Activated CD8-positive, alpha-beta memory T cell treated with anti-CD3 and anti-CD28 coated beads for 36 hours (primary cell): ENCODE data around the gene DNAH2. TPM values are rescaled to one million over a fixed set of nuclear protein-coding genes. Genes with fewer than 3 reads are reported as not detected.

ENCODE experiments used
- CTCF ChIA-PET: fragments of 350-600 bp; sonication (Branson Sonifier 250); formaldehyde crosslinking; loops from one replicate; lab custom pipeline; 2021; ENCODE audit warnings: antibody characterized with exemption; lab: Charles Lee
- POLR2A ChIA-PET: fragments of 350-600 bp; sonication (Branson Sonifier 250); formaldehyde crosslinking; loops from one replicate; lab custom pipeline; 2021; ENCODE audit warnings: antibody characterized with exemption; lab: Charles Lee
- total RNA-seq, 2 experiments: library from RNA; stranded (reverse); gene quantifications; one replicate each; pipeline ENCODE4 v1.2.3, GENCODE V29; 2021

Gene DNAH2
- total RNA-seq, 2 experiments from 2014 or later = 0.10 to 0.23 TPM

DNA sequence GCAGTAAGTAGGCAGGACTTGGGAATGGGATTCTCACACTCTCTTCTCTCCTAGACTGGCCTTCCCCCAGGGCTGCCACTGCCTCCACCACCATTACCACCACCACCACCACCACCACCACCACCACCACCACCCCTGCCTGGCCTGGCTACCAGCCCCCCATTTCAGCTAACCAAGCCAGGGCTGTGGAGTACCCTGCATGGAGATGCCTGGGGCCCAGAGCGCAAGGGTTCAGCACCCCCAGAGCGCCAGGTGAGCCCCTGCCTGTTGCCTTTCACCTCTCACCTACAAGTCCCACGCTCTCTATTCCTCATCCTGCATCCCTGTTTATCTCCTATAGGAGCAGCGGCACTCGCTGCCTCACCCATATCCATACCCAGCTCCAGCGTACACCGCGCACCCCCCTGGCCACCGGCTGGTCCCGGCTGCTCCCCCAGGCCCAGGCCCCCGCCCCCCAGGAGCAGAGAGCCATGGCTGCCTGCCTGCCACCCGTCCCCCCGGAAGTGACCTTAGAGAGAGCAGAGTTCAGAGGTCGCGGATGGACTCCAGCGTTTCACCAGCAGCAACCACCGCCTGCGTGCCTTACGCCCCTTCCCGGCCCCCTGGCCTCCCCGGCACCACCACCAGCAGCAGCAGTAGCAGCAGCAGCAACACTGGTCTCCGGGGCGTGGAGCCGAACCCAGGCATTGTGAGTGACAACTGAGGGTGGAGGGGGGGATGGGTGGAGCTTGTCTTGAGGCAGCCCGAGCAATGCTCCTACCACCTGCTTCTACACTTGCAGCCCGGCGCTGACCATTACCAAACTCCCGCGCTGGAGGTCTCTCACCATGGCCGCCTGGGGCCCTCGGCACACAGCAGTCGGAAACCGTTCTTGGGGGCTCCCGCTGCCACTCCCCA is 129.5 kb downstream of the DNAH2 start:
- ChIA-PET CTCF (interaction anchor here (0.8 to 4.9 kb wide), 5 partner anchors 9 to 143 kb away, joined by 3 to 34 read pairs (median 5); partner anchors contain the start of genes CYB5D1, KDM6B and NAA38), POLR2A (interaction anchor here (0.6 kb wide), 1 partner anchor 345 kb away, joined by 4 read pairs; no protein-coding TSS in a partner anchor)

DNA sequence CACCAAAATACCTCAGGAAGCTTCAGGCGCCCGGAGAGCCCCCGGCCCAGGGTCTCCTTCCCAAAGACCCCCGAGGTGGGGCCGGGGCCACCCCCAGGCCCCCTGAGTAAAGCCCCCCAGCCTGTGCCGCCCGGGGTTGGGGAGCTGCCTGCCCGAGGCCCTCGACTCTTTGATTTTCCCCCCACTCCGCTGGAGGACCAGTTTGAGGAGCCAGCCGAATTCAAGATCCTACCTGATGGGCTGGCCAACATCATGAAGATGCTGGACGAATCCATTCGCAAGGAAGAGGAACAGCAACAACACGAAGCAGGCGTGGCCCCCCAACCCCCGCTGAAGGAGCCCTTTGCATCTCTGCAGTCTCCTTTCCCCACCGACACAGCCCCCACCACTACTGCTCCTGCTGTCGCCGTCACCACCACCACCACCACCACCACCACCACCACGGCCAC is 130.6 kb downstream of the DNAH2 start:
- ChIA-PET CTCF (interaction anchor here (1.2 to 4.9 kb wide), 3 partner anchors 9 to 142 kb away, joined by 3 to 34 read pairs (median 5); partner anchors contain the start of genes CYB5D1, KDM6B and NAA38), POLR2A (no interaction called here)

DNA sequence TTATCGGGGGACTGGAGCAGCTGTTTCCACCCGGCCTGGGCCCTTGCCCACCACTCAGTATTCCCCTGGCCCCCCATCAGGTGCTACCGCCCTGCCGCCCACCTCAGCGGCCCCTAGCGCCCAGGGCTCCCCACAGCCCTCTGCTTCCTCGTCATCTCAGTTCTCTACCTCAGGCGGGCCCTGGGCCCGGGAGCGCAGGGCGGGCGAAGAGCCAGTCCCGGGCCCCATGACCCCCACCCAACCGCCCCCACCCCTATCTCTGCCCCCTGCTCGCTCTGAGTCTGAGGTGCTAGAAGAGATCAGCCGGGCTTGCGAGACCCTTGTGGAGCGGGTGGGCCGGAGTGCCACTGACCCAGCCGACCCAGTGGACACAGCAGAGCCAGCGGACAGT is 131.2 kb downstream of the DNAH2 start:
- ChIA-PET CTCF (interaction anchor here (4.9 kb wide), 1 partner anchor 14 kb away, joined by 34 read pairs; the partner anchor contains the start of gene KDM6B), POLR2A (no interaction called here)

DNA sequence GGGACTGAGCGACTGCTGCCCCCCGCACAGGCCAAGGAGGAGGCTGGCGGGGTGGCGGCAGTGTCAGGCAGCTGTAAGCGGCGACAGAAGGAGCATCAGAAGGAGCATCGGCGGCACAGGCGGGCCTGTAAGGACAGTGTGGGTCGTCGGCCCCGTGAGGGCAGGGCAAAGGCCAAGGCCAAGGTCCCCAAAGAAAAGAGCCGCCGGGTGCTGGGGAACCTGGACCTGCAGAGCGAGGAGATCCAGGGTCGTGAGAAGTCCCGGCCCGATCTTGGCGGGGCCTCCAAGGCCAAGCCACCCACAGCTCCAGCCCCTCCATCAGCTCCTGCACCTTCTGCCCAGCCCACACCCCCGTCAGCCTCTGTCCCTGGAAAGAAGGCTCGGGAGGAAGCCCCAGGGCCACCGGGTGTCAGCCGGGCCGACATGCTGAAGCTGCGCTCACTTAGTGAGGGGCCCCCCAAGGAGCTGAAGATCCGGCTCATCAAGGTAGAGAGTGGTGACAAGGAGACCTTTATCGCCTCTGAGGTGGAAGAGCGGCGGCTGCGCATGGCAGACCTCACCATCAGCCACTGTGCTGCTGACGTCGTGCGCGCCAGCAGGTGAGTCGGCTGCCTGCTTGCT is 131.7 kb downstream of the DNAH2 start:
- POLR2A ChIA-PET = interaction anchor here (0.6 kb wide), 1 partner anchor 20 kb away, joined by 3 read pairs; no protein-coding TSS in a partner anchor
- CTCF ChIA-PET = interaction anchor here (4.9 kb wide), 1 partner anchor 15 kb away, joined by 34 read pairs; the partner anchor contains the start of gene KDM6B

DNA sequence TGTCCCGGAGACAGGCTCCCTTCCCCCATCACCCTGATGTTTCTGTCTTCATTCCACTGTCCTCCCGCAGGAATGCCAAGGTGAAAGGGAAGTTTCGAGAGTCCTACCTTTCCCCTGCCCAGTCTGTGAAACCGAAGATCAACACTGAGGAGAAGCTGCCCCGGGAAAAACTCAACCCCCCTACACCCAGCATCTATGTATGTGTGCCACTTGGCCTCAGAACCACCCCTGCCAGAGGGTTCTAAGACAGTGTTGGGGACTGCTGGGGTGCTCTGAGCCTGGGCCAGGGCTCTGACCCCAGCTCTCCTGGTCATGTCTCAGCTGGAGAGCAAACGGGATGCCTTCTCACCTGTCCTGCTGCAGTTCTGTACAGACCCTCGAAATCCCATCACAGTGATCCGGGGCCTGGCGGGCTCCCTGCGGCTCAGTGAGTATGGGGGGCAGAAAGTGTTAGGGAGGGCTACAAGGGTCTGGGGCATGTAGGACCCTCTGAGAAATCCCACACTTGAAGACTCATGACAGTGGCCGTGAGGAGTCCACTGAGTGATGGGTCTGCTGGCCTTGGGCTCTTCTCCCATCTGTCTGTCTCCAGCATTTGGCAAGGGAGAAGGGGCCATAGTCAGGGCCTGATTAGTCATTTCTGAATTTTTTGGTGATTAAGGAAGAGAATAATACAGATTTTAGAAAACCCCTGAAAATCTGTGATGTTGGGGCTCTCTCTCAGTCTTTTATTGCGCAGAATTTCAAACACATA is 132.4 kb downstream of the DNAH2 start:
- ChIA-PET CTCF (interaction anchor here (1.7 to 4.9 kb wide), 4 partner anchors 13 to 106 kb away, joined by 6 to 34 read pairs (median 7); partner anchors contain the start of gene KDM6B), POLR2A (interaction anchor here (0.6 kb wide), 1 partner anchor 20 kb away, joined by 3 read pairs; no protein-coding TSS in a partner anchor)

DNA sequence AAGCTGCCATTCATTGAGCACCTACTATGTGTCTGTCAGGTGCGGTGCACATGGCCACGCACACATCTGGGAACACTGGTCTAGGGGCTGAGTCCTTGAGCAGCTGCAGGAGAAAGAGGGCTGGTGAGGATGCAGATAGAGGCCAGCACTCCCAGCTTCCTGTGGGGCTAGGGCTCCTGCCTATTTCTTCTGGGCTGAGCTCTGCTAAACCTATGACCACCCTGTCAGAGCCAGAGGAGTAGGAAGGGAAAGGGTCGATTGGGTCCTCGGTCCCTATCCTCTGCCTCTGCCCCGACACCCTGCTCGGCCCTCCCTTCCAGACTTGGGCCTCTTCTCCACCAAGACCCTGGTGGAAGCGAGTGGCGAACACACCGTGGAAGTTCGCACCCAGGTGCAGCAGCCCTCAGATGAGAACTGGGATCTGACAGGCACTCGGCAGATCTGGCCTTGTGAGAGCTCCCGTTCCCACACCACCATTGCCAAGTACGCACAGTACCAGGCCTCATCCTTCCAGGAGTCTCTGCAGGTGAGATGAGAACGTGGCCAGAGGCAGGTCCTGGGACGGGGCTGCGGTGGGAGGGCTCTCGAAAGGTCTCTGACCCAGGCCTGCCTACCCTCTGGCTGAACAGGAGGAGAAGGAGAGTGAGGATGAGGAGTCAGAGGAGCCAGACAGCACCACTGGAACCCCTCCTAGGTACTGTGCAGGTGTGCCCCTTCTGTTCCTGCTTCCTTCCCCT is 133.3 kb downstream of the DNAH2 start:
- POLR2A ChIA-PET = interaction anchor here (1.0 kb wide), 1 partner anchor 81 kb away, joined by 4 read pairs; the partner anchor contains the start of genes CNTROB and TRAPPC1
- CTCF ChIA-PET = interaction anchor here (0.7 to 4.9 kb wide), 9 partner anchors 9 to 140 kb away, joined by 3 to 34 read pairs (median 5); partner anchors contain the start of gene KDM6B

DNA sequence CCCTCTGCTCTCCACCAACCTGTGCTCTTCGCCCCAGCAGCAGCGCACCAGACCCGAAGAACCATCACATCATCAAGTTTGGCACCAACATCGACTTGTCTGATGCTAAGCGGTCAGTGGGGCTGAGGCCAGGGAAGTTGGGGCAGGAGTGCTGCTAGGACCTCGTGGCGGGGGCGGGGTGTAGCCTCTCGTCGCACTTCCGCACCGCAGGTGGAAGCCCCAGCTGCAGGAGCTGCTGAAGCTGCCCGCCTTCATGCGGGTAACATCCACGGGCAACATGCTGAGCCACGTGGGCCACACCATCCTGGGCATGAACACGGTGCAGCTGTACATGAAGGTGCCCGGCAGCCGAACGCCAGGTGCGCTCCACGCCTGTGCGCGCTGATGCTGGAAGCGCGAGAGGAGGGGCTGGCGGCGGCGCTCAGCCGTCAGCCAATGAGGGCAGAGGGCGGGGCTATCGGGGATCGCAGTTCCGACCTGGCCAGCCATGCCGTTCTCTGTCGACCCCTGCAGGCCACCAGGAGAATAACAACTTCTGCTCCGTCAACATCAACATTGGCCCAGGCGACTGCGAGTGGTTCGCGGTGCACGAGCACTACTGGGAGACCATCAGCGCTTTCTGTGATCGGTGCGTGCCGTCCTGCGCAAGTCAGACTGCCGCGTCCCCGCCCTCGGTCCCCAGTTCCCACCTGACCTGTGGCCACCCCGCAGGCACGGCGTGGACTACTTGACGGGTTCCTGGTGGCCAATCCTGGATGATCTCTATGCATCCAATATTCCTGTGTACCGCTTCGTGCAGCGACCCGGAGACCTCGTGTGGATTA is 134.1 kb downstream of the DNAH2 start:
- ChIA-PET CTCF (interaction anchor here (0.7 to 4.9 kb wide), 9 partner anchors 9 to 139 kb away, joined by 3 to 34 read pairs (median 5); partner anchors contain the start of gene KDM6B), POLR2A (interaction anchor here (1.0 kb wide), 1 partner anchor 80 kb away, joined by 4 read pairs; the partner anchor contains the start of genes CNTROB and TRAPPC1)

DNA sequence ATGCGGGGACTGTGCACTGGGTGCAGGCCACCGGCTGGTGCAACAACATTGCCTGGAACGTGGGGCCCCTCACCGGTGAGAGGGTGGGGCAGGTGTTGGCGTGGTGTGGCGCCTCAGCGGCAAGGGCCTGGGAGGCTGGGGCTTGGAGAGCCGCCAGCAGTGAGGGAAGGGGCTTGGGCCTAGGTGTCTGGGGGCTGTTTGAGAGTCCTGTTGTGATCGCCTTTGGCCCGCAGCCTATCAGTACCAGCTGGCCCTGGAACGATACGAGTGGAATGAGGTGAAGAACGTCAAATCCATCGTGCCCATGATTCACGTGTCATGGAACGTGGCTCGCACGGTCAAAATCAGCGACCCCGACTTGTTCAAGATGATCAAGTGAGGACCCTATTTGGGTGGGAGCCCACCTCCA is 134.7 kb downstream of the DNAH2 start:
- ChIA-PET POLR2A (no interaction called here), CTCF (interaction anchor here (1.0 to 4.9 kb wide), 3 partner anchors 18 to 138 kb away, joined by 4 to 34 read pairs (median 4); partner anchors contain the start of gene KDM6B)

DNA sequence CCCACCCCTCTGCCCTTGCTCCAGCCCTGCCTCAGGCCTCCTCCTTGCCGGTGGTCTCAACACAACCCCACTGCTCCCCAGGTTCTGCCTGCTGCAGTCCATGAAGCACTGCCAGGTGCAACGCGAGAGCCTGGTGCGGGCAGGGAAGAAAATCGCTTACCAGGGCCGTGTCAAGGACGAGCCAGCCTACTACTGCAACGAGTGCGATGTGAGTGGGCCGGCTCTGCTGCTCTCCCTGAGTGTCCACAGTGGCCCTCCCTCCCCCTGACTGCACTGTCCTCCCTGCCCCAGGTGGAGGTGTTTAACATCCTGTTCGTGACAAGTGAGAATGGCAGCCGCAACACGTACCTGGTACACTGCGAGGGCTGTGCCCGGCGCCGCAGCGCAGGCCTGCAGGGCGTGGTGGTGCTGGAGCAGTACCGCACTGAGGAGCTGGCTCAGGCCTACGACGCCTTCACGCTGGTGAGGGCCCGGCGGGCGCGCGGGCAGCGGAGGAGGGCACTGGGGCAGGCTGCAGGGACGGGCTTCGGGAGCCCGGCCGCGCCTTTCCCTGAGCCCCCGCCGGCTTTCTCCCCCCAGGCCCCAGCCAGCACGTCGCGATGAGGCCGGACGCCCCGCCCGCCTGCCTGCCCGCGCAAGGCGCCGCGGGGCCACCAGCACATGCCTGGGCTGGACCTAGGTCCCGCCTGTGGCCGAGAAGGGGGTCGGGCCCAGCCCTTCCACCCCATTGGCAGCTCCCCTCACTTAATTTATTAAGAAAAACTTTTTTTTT is 135.6 kb downstream of the DNAH2 start:
- ChIA-PET CTCF (interaction anchor here (0.6 to 1.0 kb wide), 4 partner anchors 15 to 416 kb away, joined by 3 to 5 read pairs (median 3); no protein-coding TSS in a partner anchor), POLR2A (interaction anchor here (0.6 to 1.0 kb wide), 2 partner anchors 8 to 611 kb away, joined by 3 read pairs; no protein-coding TSS in a partner anchor)

DNA sequence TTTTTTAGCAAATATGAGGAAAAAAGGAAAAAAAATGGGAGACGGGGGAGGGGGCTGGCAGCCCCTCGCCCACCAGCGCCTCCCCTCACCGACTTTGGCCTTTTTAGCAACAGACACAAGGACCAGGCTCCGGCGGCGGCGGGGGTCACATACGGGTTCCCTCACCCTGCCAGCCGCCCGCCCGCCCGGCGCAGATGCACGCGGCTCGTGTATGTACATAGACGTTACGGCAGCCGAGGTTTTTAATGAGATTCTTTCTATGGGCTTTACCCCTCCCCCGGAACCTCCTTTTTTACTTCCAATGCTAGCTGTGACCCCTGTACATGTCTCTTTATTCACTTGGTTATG is 136.1 kb downstream of the DNAH2 start:
- CTCF ChIA-PET = interaction anchor here (0.6 to 1.0 kb wide), 4 partner anchors 14 to 417 kb away, joined by 3 to 5 read pairs (median 3); no protein-coding TSS in a partner anchor
- POLR2A ChIA-PET = interaction anchor here (0.6 to 1.0 kb wide), 2 partner anchors 9 to 612 kb away, joined by 3 read pairs; no protein-coding TSS in a partner anchor

DNA sequence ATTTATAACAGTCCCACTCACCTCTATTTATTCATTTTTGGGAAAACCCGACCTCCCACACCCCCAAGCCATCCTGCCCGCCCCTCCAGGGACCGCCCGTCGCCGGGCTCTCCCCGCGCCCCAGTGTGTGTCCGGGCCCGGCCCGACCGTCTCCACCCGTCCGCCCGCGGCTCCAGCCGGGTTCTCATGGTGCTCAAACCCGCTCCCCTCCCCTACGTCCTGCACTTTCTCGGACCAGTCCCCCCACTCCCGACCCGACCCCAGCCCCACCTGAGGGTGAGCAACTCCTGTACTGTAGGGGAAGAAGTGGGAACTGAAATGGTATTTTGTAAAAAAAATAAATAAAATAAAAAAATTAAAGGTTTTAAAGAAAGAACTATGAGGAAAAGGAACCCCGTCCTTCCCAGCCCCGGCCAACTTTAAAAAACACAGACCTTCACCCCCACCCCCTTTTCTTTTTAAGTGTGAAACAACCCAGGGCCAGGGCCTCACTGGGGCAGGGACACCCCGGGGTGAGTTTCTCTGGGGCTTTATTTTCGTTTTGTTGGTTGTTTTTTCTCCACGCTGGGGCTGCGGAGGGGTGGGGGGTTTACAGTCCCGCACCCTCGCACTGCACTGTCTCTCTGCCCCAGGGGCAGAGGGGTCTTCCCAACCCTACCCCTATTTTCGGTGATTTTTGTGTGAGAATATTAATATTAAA is 136.7 kb downstream of the DNAH2 start:
- CTCF ChIA-PET = interaction anchor here (1.0 kb wide), 1 partner anchor 19 kb away, joined by 5 read pairs; no protein-coding TSS in a partner anchor
- POLR2A ChIA-PET = interaction anchor here (0.6 to 1.0 kb wide), 2 partner anchors 9 to 613 kb away, joined by 3 read pairs; no protein-coding TSS in a partner anchor

DNA sequence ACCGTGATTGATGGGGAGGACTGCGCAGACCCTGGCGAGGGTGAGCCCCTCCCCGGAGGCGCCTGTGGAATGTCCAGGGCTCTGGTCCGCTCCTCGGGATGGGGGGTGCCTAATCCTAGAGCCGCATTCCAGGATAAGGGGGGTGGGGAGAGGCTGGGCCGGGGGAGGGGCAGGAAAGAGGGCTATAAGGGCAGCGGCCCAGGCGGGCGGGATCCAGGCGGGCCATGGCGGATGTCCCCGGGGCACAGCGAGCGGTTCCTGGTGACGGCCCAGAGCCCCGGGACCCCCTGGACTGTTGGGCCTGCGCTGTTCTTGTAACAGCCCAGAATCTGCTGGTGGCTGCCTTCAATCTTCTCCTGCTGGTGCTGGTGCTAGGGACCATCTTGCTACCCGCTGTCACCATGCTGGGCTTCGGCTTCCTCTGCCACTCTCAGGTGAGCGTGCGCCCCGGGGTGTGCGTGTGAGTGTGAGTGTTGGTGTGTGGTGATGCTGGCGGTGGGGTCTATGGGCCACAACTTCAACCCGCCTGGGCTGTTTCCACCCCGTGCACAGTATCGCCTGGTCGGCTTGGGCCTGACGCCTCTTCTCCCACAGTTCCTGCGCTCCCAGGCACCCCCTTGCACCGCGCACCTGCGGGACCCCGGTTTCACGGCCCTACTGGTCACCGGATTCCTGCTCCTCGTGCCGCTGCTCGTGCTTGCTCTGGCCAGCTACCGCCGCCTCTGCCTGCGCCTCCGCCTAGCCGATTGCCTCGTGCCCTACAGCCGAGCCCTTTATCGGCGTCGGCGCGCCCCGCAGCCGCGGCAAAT is 137.5 kb downstream of the DNAH2 start, which contains the start of gene TMEM88:
Gene TMEM88, plus strand, starts transcription at position 216 of the 809 bp plus-strand sequence. Its CDS starts 9 bp downstream, at position 225.
- ChIA-PET POLR2A (interaction anchor here (2.9 kb wide), 1 partner anchor 11 kb away, joined by 44 read pairs; no protein-coding TSS in a partner anchor), CTCF (interaction anchor here (2.6 kb wide), 2 partner anchors 20 to 57 kb away, joined by 10 to 22 read pairs; no protein-coding TSS in a partner anchor)

DNA sequence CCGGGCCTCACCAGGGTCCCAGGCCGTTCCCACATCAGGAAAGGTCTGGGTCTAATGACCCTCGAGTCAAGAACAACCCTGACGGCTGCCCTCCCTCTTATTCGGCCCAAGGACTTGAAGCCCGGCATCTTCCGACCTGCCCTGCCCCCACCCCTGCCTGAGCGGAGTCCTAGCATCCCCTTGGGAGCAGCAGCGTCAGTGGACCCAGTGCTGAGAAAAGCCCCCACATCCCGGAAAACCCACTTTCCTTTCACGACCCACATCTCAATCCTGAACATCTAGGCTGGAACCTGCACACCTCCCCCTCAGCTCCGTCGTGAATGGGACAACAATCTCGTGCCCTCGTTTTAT is 138.1 kb downstream of the DNAH2 start:
- ChIA-PET POLR2A (interaction anchor here (2.9 kb wide), 1 partner anchor 12 kb away, joined by 44 read pairs; no protein-coding TSS in a partner anchor), CTCF (interaction anchor here (0.8 to 2.6 kb wide), 3 partner anchors 8 to 57 kb away, joined by 3 to 22 read pairs (median 10); no protein-coding TSS in a partner anchor)
